SK-N-SH (cell line): ENCODE measurements around the gene TJP3. TPM values are rescaled to one million over a fixed set of nuclear protein-coding genes. Genes with fewer than 3 reads are reported as not detected.

Source experiments
- CTCF ChIA-PET: fragments of 300-600, 350-600 bp; formaldehyde crosslinking; extraction: SDS; loops from one replicate; lab custom pipeline; 2021; lab: Yijun Ruan, JAX
- POLR2A ChIA-PET: fragments of 350-600 bp; sonication (Branson Sonifier 250); formaldehyde crosslinking; extraction: SDS; loops from one replicate; lab custom pipeline; 2020; ENCODE audit warnings: antibody characterized with exemption, inconsistent platforms; lab: Yijun Ruan, JAX
- DNase-seq: peaks from one replicate; pipeline ENCODE4 v3.0.0; 2012
- H2AFZ ChIP-seq: fragments of 200-600 bp; sonication (generic); 2 replicates; pipeline ENCODE4 v1.8.1; 2016; ENCODE audit warnings: antibody characterized with exemption, mild to moderate bottlenecking, low read depth
- H3F3A ChIP-seq: fragments of 200-600 bp; sonication (generic); replicated peaks from 2 replicates; pipeline ENCODE3; 2016; ENCODE audit warnings: antibody characterized with exemption, mild to moderate bottlenecking; ENCODE audit not compliant: insufficient read depth
- H3K27ac ChIP-seq, 2 experiments: fragments of 200-500 bp in 1 of 2; fragments of 200-600 bp in 1 of 2; sonication (Bioruptor generic) in 1 of 2; sonication (generic), shearing (Covaris generic) in 1 of 2; 2 replicates each; pipeline versions ENCODE4 v1.5.1 to v1.6.1; 2014 to 2016; ENCODE audit warnings: low read depth in 2 of 2, inconsistent platforms in 1 of 2, low read length in 1 of 2, mild to moderate bottlenecking in 1 of 2, mixed read lengths in 1 of 2
- H3K27me3 ChIP-seq: fragments of 200-600 bp; sonication (generic), shearing (Covaris generic); 2 replicates; pipeline ENCODE4 v1.6.1; 2016; ENCODE audit warnings: mixed run types; ENCODE audit not compliant: insufficient read depth
- H3K36me3 ChIP-seq, 2 experiments: fragments of 200-500 bp in 1 of 2; fragments of 200-600 bp in 1 of 2; sonication (Bioruptor generic) in 1 of 2; sonication (generic) in 1 of 2; replicated peaks in 1 of 2; 2 replicates each; pipeline versions ENCODE3 to v1.5.1; 2014 to 2016; ENCODE audit warnings: low read length in 1 of 2, mild to moderate bottlenecking in 1 of 2; ENCODE audit not compliant: insufficient read depth in 2 of 2, control insufficient read depth in 1 of 2
- H3K4me1 ChIP-seq, 2 experiments: fragments of 200-500 bp in 1 of 2; fragments of 200-600 bp in 1 of 2; sonication (Bioruptor generic) in 1 of 2; sonication (generic), shearing (Covaris generic) in 1 of 2; 2 replicates each; pipeline versions ENCODE4 v1.5.1 to v1.6.1; 2014 to 2016; ENCODE audit warnings: low read depth in 1 of 2, low read length in 1 of 2, mixed run types in 1 of 2; ENCODE audit not compliant: insufficient read depth in 2 of 2, control insufficient read depth in 1 of 2
- H3K4me2 ChIP-seq: fragments of 200-600 bp; sonication (generic), shearing (Covaris generic); 2 replicates; pipeline ENCODE4 v1.6.1; 2017; ENCODE audit warnings: mixed run types
- H3K4me3 ChIP-seq, 2 experiments: fragments of 200-500 bp in 1 of 2; fragments of 200-600 bp in 1 of 2; sonication (Bioruptor generic) in 1 of 2; sonication (generic), shearing (Covaris generic) in 1 of 2; 2 replicates each; pipeline versions ENCODE4 v1.5.1 to v1.8.1; 2014 to 2016; ENCODE audit warnings: low read depth in 2 of 2, inconsistent platforms in 1 of 2, low read length in 1 of 2, mild to moderate bottlenecking in 1 of 2, mixed read lengths in 1 of 2, moderate library complexity in 1 of 2
- H3K79me2 ChIP-seq: fragments of 200-600 bp; sonication (generic); 2 replicates; pipeline ENCODE4 v1.8.1; 2017; ENCODE audit warnings: mild to moderate bottlenecking; ENCODE audit not compliant: insufficient read depth
- H3K9ac ChIP-seq: fragments of 200-600 bp; sonication (generic); 2 replicates; pipeline ENCODE4 v1.6.1; 2017; ENCODE audit warnings: mixed run types
- H3K9me2 ChIP-seq: fragments of 200-600 bp; sonication (generic); 2 replicates; pipeline ENCODE4 v1.6.1; 2017; ENCODE audit warnings: mixed run types
- H3K9me3 ChIP-seq: fragments of 200-600 bp; sonication (generic); 2 replicates; pipeline ENCODE4 v1.6.1; 2017; ENCODE audit warnings: mixed run types, mild to moderate bottlenecking, moderate library complexity
- H4K20me1 ChIP-seq: fragments of 200-600 bp; sonication (generic); 2 replicates; pipeline ENCODE4 v1.6.1; 2017; ENCODE audit warnings: mild to moderate bottlenecking, mixed run types; ENCODE audit not compliant: insufficient read depth
- CTCF ChIP-seq: fragments of 200-600 bp; sonication (generic); IDR thresholded peaks from 2 replicates; pipeline ENCODE4 v1.6.1; 2017; ENCODE audit warnings: antibody characterized with exemption, mild to moderate bottlenecking, moderate library complexity
- EP300 ChIP-seq, 2 experiments: IDR thresholded peaks; 2 replicates each; pipeline versions ENCODE4 v1.4.0 to v1.6.1; 2012; ENCODE audit warnings: borderline replicate concordance in 1 of 2, low read depth in 1 of 2, low read length in 1 of 2
- FOSL2 ChIP-seq: IDR thresholded peaks from 2 replicates; pipeline ENCODE4 v1.4.0; 2012; ENCODE audit warnings: low read depth, mild to moderate bottlenecking, moderate library complexity, borderline replicate concordance
- FOXM1 ChIP-seq: IDR thresholded peaks from 2 replicates; pipeline ENCODE4 v1.4.0; 2012; ENCODE audit warnings: low read depth, mild to moderate bottlenecking
- GATA2 ChIP-seq: sonication (generic); formaldehyde crosslinking; IDR thresholded peaks from 2 replicates; pipeline ENCODE4 v1.5.0; 2020; ENCODE audit warnings: mild to moderate bottlenecking, missing genetic modification reagents
- MEF2A ChIP-seq: IDR thresholded peaks from 2 replicates; pipeline ENCODE4 v1.4.0; 2012; ENCODE audit warnings: low read depth, borderline replicate concordance
- MXI1 ChIP-seq: IDR thresholded peaks from 2 replicates; pipeline ENCODE4 v1.6.1; 2012; ENCODE audit warnings: mild to moderate bottlenecking, low read depth, low read length, improper control_type of control experiment
- NFIC ChIP-seq: IDR thresholded peaks from 2 replicates; pipeline ENCODE4 v1.4.0; 2012; ENCODE audit warnings: borderline replicate concordance
- RAD21 ChIP-seq: IDR thresholded peaks from 2 replicates; pipeline ENCODE4 v1.6.1; 2012; ENCODE audit warnings: mild to moderate bottlenecking, low read length
- RCOR1 ChIP-seq: fragments of 150-350 bp; IDR thresholded peaks from 2 replicates; pipeline ENCODE4 v1.6.1; 2017; ENCODE audit warnings: antibody characterized with exemption, low read length
- RFX5 ChIP-seq: IDR thresholded peaks from 2 replicates; pipeline ENCODE4 v1.6.1; 2012; ENCODE audit warnings: mild to moderate bottlenecking, improper control_type of control experiment, low read length
- RXRA ChIP-seq: IDR thresholded peaks from 2 replicates; pipeline ENCODE4 v1.4.0; 2012; ENCODE audit warnings: low read depth, mild to moderate bottlenecking, borderline replicate concordance
- SIN3A ChIP-seq: IDR thresholded peaks from 2 replicates; pipeline ENCODE4 v1.6.1; 2012; ENCODE audit warnings: low read depth, mild to moderate bottlenecking, low read length, moderate library complexity, borderline replicate concordance
- SMC3 ChIP-seq: IDR thresholded peaks from 2 replicates; pipeline ENCODE4 v1.6.1; 2012; ENCODE audit warnings: low read depth, low read length, improper control_type of control experiment
- TCF12 ChIP-seq: IDR thresholded peaks from 2 replicates; pipeline ENCODE4 v1.4.0; 2012
- YY1 ChIP-seq: IDR thresholded peaks from 2 replicates; pipeline ENCODE4 v1.4.0; 2012; ENCODE audit warnings: low read depth, mild to moderate bottlenecking
- WGBS: methylation state at CpG from one replicate; pipeline ENCODE4 v1.1.6; 2017; ENCODE audit warnings: low lambda C conversion rate; 5-methylcytosine and 5-hydroxymethylcytosine counted together
- polyA plus RNA-seq, 3 experiments: library from polyadenylated mRNA; depleted of rRNA; stranded (reverse); fragments of >200 nt; gene quantifications; 2 replicates each; pipeline ENCODE4 v1.2.3, GENCODE V29; 2012
- TF ChIP-seq, protein P1 (sequence below): fragments of 150-350 bp; IDR thresholded peaks from 2 replicates; pipeline ENCODE4 v1.6.1; 2017; ENCODE audit warnings: antibody characterized with exemption, low read length, low read depth, borderline replicate concordance
- TF ChIP-seq, protein P2 (sequence below): IDR thresholded peaks from 2 replicates; pipeline ENCODE4 v1.4.0; 2012; ENCODE audit warnings: low read depth
- TF ChIP-seq, protein P3 (sequence below): IDR thresholded peaks from 2 replicates; pipeline ENCODE4 v1.4.0; 2012; ENCODE audit warnings: low read depth, borderline replicate concordance
- TF ChIP-seq, protein P4 (sequence below): IDR thresholded peaks from 2 replicates; pipeline ENCODE4; 2012

TJP3 gene
- polyA plus RNA-seq, 1 of the 3 experiments (the other 2 are of a cell fraction) = 0.36 TPM

GRCh38 chr19:3746371-3747056 lies 38.3 kb downstream of the TJP3 start:
- Histone ChIP-seq H3K79me2 (no peaks in the 10 kb centered on the region), H4K20me1 (no peaks in the 10 kb centered on the region), H3K27me3 (no peaks in the 10 kb centered on the region), H3K9me3 (no peaks in the 10 kb centered on the region), H3K27ac (no peak overlapping the region), H3K36me3 (peaks cover 5 to 10% of the 10 kb centered on the region in 2 experiments), H3K9ac (no peak overlapping the region), H3K9me2 (no peaks in the 10 kb centered on the region), H3F3A (no peaks in the 10 kb centered on the region), H3K4me2 (no peak overlapping the region), H2AFZ (no peak overlapping the region), H3K4me1 (no peaks in the 10 kb centered on the region), H3K4me3 (no peak overlapping the region)
- ChIA-PET POLR2A (interaction anchor here (0.6 to 1.0 kb wide), 2 partner anchors 16 to 22 kb away, joined by 3 to 4 read pairs; partner anchors contain the start of gene MRPL54), CTCF (interaction anchor here (1.0 kb wide), 1 partner anchor 34 kb away, joined by 3 read pairs; no protein-coding TSS in a partner anchor)
- no peak for TF ChIP-seq CTCF
- TF ChIP-seq RAD21 = no peak
- no peak for TF ChIP-seq RXRA
- TF ChIP-seq EP300 (IDR thresholded peaks at IDR 0.05; ENCODE audit: borderline replicate concordance in 1 of 2, low read depth in 1 of 2, low read length in 1 of 2) = no peak
- no peak for TF ChIP-seq TCF12
- TF ChIP-seq MXI1 = no peak
- no peak for TF ChIP-seq MEF2A
- TF ChIP-seq, protein P1, sequence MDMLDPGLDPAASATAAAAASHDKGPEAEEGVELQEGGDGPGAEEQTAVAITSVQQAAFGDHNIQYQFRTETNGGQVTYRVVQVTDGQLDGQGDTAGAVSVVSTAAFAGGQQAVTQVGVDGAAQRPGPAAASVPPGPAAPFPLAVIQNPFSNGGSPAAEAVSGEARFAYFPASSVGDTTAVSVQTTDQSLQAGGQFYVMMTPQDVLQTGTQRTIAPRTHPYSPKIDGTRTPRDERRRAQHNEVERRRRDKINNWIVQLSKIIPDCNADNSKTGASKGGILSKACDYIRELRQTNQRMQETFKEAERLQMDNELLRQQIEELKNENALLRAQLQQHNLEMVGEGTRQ = no peak
- TF ChIP-seq, protein P2, sequence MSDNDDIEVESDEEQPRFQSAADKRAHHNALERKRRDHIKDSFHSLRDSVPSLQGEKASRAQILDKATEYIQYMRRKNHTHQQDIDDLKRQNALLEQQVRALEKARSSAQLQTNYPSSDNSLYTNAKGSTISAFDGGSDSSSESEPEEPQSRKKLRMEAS = no peak
- TF ChIP-seq GATA2 (CRISPR knock-in tag) = no peak
- no peak for TF ChIP-seq FOSL2
- no peak for TF ChIP-seq RCOR1
- no peak for TF ChIP-seq NFIC
- no peak for TF ChIP-seq YY1
- TF ChIP-seq, protein P3, sequence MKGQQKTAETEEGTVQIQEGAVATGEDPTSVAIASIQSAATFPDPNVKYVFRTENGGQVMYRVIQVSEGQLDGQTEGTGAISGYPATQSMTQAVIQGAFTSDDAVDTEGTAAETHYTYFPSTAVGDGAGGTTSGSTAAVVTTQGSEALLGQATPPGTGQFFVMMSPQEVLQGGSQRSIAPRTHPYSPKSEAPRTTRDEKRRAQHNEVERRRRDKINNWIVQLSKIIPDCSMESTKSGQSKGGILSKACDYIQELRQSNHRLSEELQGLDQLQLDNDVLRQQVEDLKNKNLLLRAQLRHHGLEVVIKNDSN = no peak
- TF ChIP-seq SIN3A = no peak
- TF ChIP-seq SMC3 = no peak
- TF ChIP-seq, protein P4, sequence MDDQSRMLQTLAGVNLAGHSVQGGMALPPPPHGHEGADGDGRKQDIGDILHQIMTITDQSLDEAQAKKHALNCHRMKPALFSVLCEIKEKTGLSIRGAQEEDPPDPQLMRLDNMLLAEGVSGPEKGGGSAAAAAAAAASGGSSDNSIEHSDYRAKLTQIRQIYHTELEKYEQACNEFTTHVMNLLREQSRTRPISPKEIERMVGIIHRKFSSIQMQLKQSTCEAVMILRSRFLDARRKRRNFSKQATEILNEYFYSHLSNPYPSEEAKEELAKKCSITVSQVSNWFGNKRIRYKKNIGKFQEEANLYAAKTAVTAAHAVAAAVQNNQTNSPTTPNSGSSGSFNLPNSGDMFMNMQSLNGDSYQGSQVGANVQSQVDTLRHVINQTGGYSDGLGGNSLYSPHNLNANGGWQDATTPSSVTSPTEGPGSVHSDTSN = no peak
- TF ChIP-seq RFX5 = no peak
- no peak for TF ChIP-seq FOXM1
- WGBS = 75% methylated on average over 23 of the region's 31 CpGs
- DNase-seq = no peak
